ENCODE results near the gene ZKSCAN3.
"Not testable (repeated sequence)": the region's sequence is repeated elsewhere in the genome, so short reads cannot be mapped to it uniquely, and the experiment has no call there.

ZKSCAN3 gene

DNA sequence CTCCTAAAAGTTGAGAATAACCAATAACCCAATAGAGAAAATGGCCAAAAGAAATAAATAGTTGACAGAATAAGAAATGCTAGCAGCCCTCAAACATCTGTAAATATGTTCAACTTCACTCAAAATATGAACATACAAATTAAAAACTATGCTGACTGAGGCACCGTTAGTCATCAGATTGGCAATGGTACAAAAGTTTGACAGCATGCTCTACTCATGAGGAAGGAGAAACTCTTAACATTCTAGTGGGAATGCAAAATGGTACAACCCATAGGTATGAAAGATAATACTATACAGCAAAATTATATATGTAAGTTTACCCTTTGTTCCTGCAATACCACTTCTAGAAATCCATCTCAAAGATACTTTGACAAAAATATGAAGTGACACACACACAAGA lies 51.4 kb downstream of the ZKSCAN3 start:
- H3K27me3 ChIP-seq (ENCODE audit: insufficient read depth, poor library complexity, severe bottlenecking): no peaks in the 10 kb centered on the region
- DNase-seq (ENCODE audit: low read depth in 1 of 2, low spot score in 1 of 2): no peak
- no peak overlapping the region for H3K27ac ChIP-seq (replicated peaks)
- no peak overlapping the region for H3K4me3 ChIP-seq (replicated peaks; ENCODE audit: insufficient read depth, low read length)
- TF ChIP-seq, protein P1, sequence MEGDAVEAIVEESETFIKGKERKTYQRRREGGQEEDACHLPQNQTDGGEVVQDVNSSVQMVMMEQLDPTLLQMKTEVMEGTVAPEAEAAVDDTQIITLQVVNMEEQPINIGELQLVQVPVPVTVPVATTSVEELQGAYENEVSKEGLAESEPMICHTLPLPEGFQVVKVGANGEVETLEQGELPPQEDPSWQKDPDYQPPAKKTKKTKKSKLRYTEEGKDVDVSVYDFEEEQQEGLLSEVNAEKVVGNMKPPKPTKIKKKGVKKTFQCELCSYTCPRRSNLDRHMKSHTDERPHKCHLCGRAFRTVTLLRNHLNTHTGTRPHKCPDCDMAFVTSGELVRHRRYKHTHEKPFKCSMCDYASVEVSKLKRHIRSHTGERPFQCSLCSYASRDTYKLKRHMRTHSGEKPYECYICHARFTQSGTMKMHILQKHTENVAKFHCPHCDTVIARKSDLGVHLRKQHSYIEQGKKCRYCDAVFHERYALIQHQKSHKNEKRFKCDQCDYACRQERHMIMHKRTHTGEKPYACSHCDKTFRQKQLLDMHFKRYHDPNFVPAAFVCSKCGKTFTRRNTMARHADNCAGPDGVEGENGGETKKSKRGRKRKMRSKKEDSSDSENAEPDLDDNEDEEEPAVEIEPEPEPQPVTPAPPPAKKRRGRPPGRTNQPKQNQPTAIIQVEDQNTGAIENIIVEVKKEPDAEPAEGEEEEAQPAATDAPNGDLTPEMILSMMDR (IDR thresholded peaks at IDR 0.05; ENCODE audit: insufficient read depth, low read length): no peak
- TF ChIP-seq, protein P2, sequence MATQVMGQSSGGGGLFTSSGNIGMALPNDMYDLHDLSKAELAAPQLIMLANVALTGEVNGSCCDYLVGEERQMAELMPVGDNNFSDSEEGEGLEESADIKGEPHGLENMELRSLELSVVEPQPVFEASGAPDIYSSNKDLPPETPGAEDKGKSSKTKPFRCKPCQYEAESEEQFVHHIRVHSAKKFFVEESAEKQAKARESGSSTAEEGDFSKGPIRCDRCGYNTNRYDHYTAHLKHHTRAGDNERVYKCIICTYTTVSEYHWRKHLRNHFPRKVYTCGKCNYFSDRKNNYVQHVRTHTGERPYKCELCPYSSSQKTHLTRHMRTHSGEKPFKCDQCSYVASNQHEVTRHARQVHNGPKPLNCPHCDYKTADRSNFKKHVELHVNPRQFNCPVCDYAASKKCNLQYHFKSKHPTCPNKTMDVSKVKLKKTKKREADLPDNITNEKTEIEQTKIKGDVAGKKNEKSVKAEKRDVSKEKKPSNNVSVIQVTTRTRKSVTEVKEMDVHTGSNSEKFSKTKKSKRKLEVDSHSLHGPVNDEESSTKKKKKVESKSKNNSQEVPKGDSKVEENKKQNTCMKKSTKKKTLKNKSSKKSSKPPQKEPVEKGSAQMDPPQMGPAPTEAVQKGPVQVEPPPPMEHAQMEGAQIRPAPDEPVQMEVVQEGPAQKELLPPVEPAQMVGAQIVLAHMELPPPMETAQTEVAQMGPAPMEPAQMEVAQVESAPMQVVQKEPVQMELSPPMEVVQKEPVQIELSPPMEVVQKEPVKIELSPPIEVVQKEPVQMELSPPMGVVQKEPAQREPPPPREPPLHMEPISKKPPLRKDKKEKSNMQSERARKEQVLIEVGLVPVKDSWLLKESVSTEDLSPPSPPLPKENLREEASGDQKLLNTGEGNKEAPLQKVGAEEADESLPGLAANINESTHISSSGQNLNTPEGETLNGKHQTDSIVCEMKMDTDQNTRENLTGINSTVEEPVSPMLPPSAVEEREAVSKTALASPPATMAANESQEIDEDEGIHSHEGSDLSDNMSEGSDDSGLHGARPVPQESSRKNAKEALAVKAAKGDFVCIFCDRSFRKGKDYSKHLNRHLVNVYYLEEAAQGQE (IDR thresholded peaks at IDR 0.05; ENCODE audit: insufficient replicate concordance, low read depth): no peak
- TF ChIP-seq SPI1 (IDR thresholded peaks at IDR 0.05; ENCODE audit: borderline replicate concordance, low read depth): no peak
- TF ChIP-seq GABPA (IDR thresholded peaks at IDR 0.05; ENCODE audit: low read depth): no peak
- no peak for TF ChIP-seq POLR2AphosphoS5 (IDR thresholded peaks at IDR 0.05; ENCODE audit: low read depth)

DNA sequence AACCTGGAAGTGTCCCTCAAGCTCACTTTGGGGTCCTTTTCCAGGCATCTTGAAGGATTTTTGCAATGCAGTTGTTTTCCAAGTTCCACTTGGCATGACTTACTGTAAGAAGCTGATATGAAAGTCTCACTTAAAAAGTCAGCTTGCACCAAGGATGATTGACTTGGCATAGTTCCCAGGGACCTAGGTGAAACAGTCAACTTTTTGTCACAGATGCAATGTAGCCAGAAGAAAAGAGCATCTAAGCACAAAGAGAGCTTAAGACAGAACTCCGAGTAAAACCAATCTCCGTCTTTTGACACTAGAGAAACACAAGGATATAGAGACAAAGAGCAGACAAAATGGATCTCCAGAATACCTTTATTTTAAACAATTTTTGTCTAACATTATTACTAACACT lies 52.5 kb downstream of the ZKSCAN3 start:
- no peak for DNase-seq (ENCODE audit: low read depth in 1 of 2, low spot score in 1 of 2)
- TF ChIP-seq, protein P2 (IDR thresholded peaks at IDR 0.05; ENCODE audit: insufficient replicate concordance, low read depth): no peak
- TF ChIP-seq POLR2AphosphoS5 (IDR thresholded peaks at IDR 0.05; ENCODE audit: low read depth) (no peak), SPI1 (IDR thresholded peaks at IDR 0.05; ENCODE audit: borderline replicate concordance, low read depth) (no peak), GABPA (IDR thresholded peaks at IDR 0.05; ENCODE audit: low read depth) (no peak)
- TF ChIP-seq, protein P1 (IDR thresholded peaks at IDR 0.05; ENCODE audit: insufficient read depth, low read length): no peak
- no peak overlapping the region for H3K4me3 ChIP-seq (replicated peaks; ENCODE audit: insufficient read depth, low read length)
- H3K27me3 ChIP-seq (ENCODE audit: insufficient read depth, poor library complexity, severe bottlenecking): no peaks in the 10 kb centered on the region
- H3K27ac ChIP-seq (replicated peaks): no peak overlapping the region

DNA sequence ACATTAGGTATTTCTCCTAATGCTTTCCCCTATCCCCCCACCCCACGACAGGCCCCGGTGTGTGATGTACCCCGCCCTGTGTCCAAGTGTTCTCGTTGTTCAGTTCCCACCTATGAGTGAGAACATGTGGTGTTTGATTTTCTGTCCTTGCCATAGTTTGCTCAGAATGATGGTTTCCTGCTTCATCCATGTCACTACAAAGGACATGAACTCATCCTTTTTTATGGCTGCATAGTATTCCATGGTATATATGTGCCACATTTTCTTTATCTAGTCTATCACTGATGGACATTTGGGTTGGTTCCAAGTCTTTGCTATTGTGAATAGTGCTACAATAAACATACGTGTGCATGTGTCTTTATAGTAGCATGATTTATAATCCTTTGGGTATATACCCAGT lies 54.2 kb downstream of the ZKSCAN3 start:
- H3K27me3 ChIP-seq (ENCODE audit: insufficient read depth, poor library complexity, severe bottlenecking); H3K27ac ChIP-seq (replicated peaks); DNase-seq (ENCODE audit: low read depth in 1 of 2, low spot score in 1 of 2); H3K4me3 ChIP-seq (replicated peaks; ENCODE audit: insufficient read depth, low read length): not testable (repeated sequence)

DNA sequence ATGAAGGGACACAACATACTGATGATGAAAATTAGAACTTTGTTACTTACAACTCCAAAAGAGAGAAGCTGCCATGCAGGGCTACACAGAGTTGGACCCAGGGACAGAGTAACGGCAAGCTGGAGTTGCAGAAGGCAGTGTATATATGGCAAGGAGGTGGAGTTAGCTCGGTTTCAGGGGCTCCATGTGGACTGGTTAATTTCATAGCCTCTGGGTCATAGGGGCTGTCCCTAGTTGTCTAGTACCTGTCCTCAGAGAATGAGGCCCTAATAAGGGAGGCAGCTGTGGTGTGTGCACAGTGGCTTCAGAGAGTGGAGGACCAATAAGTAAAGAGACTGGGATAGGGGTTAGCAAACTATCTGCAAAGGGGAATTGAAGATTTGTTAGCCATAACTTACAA lies 57.7 kb downstream of the ZKSCAN3 start:
- DNase-seq (ENCODE audit: low read depth in 1 of 2, low spot score in 1 of 2): no peak
- H3K27me3 ChIP-seq (ENCODE audit: insufficient read depth, poor library complexity, severe bottlenecking): no peaks in the 10 kb centered on the region
- H3K4me3 ChIP-seq (replicated peaks; ENCODE audit: insufficient read depth, low read length): no peak overlapping the region
- no peak overlapping the region for H3K27ac ChIP-seq (replicated peaks)
- TF ChIP-seq, protein P2 (IDR thresholded peaks at IDR 0.05; ENCODE audit: insufficient replicate concordance, low read depth): no peak
- TF ChIP-seq POLR2AphosphoS5 (IDR thresholded peaks at IDR 0.05; ENCODE audit: low read depth) (no peak), SPI1 (IDR thresholded peaks at IDR 0.05; ENCODE audit: borderline replicate concordance, low read depth) (no peak), GABPA (IDR thresholded peaks at IDR 0.05; ENCODE audit: low read depth) (no peak)
- TF ChIP-seq, protein P1 (IDR thresholded peaks at IDR 0.05; ENCODE audit: insufficient read depth, low read length): no peak

Measured in HL-60 (cell line).